Measurements from ENCODE around the gene NUP214. TPM values are rescaled to one million over a fixed set of nuclear protein-coding genes. Genes with fewer than 3 reads are reported as not detected.

The NUP214 gene
- total RNA-seq, 2 donors from 2014 or later, result 66.2 to 121 TPM

GRCh38 chr9:131217331-131218031 is 92.1 kb downstream of the NUP214 start:
- Mint-ChIP-seq H3K9me3 (no peaks in the 10 kb centered on the region), H3K4me3 (no peak overlapping the region), H3K27me3 (no peaks in the 10 kb centered on the region), H3K36me3 (peaks cover 2% of the 10 kb centered on the region), H3K4me1 (ENCODE audit: low read depth in 2 of 2) (peaks cover 0 to 15% of the 10 kb centered on the region in 2 donors), H3K27ac (no peak overlapping the region)
- no peak for DNase-seq (ENCODE audit: low spot score)
- ATAC-seq, result no peak

GRCh38 chr9:131218370-131218769 is 93.0 kb downstream of the NUP214 start:
- Mint-ChIP-seq H3K4me3 (no peak overlapping the region), H3K9me3 (no peaks in the 10 kb centered on the region), H3K4me1 (ENCODE audit: low read depth in 2 of 2) (peaks cover 0 to 15% of the 10 kb centered on the region in 2 donors), H3K36me3 (no peaks in the 10 kb centered on the region), H3K27ac (peak overlapping the region in 1 of 2 donors; percentile 59), H3K27me3 (no peaks in the 10 kb centered on the region)
- no peak for ATAC-seq
- no peak for DNase-seq (ENCODE audit: low spot score)

GRCh38 chr9:131220485-131220884 is 95.1 kb downstream of the NUP214 start:
- no peak overlapping the region for H3K27ac Mint-ChIP-seq
- no peaks in the 10 kb centered on the region for H3K9me3 Mint-ChIP-seq
- no peak overlapping the region for H3K4me3 Mint-ChIP-seq
- no peaks in the 10 kb centered on the region for H3K36me3 Mint-ChIP-seq
- no peaks in the 10 kb centered on the region for H3K27me3 Mint-ChIP-seq
- ATAC-seq (no peak), DNase-seq (ENCODE audit: low spot score) (no peak)
- peaks cover 0 to 7% of the 10 kb centered on the region in 2 donors for H3K4me1 Mint-ChIP-seq (ENCODE audit: low read depth in 2 of 2)

GRCh38 chr9:131222460-131222859 is 97.1 kb downstream of the NUP214 start:
- Mint-ChIP-seq H3K9me3 (no peaks in the 10 kb centered on the region), H3K4me3 (no peak overlapping the region), H3K4me1 (ENCODE audit: low read depth in 2 of 2) (peaks cover 0 to 7% of the 10 kb centered on the region in 2 donors), H3K36me3 (no peaks in the 10 kb centered on the region), H3K27ac (no peak overlapping the region), H3K27me3 (no peaks in the 10 kb centered on the region)
- no peak for DNase-seq (ENCODE audit: low spot score)
- no peak for ATAC-seq

GRCh38 chr9:131226226-131226625 is 100.8 kb downstream of the NUP214 start:
- H3K36me3 Mint-ChIP-seq, result peaks cover 4% of the 10 kb centered on the region
- DNase-seq (ENCODE audit: low spot score) (no peak), ATAC-seq (no peak)
- H3K27me3 Mint-ChIP-seq, result no peaks in the 10 kb centered on the region
- no peak overlapping the region for H3K4me3 Mint-ChIP-seq
- H3K4me1 Mint-ChIP-seq (ENCODE audit: low read depth in 2 of 2), result peaks cover 0 to 5% of the 10 kb centered on the region in 2 donors
- H3K9me3 Mint-ChIP-seq, result no peaks in the 10 kb centered on the region
- no peak overlapping the region for H3K27ac Mint-ChIP-seq

GRCh38 chr9:131227112-131227958 is 101.9 kb downstream of the NUP214 start:
- DNase-seq (ENCODE audit: low spot score) (no peak), ATAC-seq (no peak)
- H3K27ac Mint-ChIP-seq, result no peak overlapping the region
- H3K27me3 Mint-ChIP-seq, result no peaks in the 10 kb centered on the region
- no peaks in the 10 kb centered on the region for H3K9me3 Mint-ChIP-seq
- H3K36me3 Mint-ChIP-seq, result peaks cover 8% of the 10 kb centered on the region
- H3K4me1 Mint-ChIP-seq (ENCODE audit: low read depth in 2 of 2), result peaks cover 0 to 7% of the 10 kb centered on the region in 2 donors
- no peak overlapping the region for H3K4me3 Mint-ChIP-seq

- no peak for ATAC-seq
These were observed 102.6 kb downstream of the NUP214 start for GRCh38 chr9:131227959-131228460.

GRCh38 chr9:131228988-131229387 is 103.6 kb downstream of the NUP214 start:
- DNase-seq (ENCODE audit: low spot score) (no peak), ATAC-seq (no peak)
- Mint-ChIP-seq H3K27ac (no peak overlapping the region), H3K9me3 (no peaks in the 10 kb centered on the region), H3K4me3 (no peak overlapping the region), H3K4me1 (ENCODE audit: low read depth in 2 of 2) (peaks cover 8 to 16% of the 10 kb centered on the region in 2 donors), H3K36me3 (peaks cover 8% of the 10 kb centered on the region), H3K27me3 (no peaks in the 10 kb centered on the region)

More at GRCh38 chr9:131227959-131228460, 102.6 kb downstream of the NUP214 start:
- Mint-ChIP-seq H3K27ac (no peak overlapping the region), H3K4me1 (ENCODE audit: low read depth in 2 of 2) (peaks cover 0 to 8% of the 10 kb centered on the region in 2 donors), H3K36me3 (peaks cover 8% of the 10 kb centered on the region), H3K9me3 (no peaks in the 10 kb centered on the region), H3K27me3 (no peaks in the 10 kb centered on the region), H3K4me3 (no peak overlapping the region)
- DNase-seq (ENCODE audit: low spot score), result no peak

- ATAC-seq, result peak; percentile 15 to 29
- Mint-ChIP-seq H3K4me1 (ENCODE audit: low read depth in 2 of 2) (peaks cover 27 to 32% of the 10 kb centered on the region in 2 donors), H3K4me3 (peak overlapping the region; percentile 64), H3K27me3 (no peaks in the 10 kb centered on the region), H3K9me3 (no peaks in the 10 kb centered on the region), H3K36me3 (peaks cover 12% of the 10 kb centered on the region), H3K27ac (peak overlapping the region; percentile 79 to 95)
- DNase-seq (ENCODE audit: low spot score), result no peak
These were observed 108.2 kb downstream of the NUP214 start for GRCh38 chr9:131233556-131233955.

- peak overlapping the region; percentile 79 to 95 for H3K27ac Mint-ChIP-seq
- ATAC-seq (peak; percentile 76), DNase-seq (ENCODE audit: low spot score) (peak; percentile 68)
- no peaks in the 10 kb centered on the region for H3K27me3 Mint-ChIP-seq
- peak overlapping the region; percentile 64 for H3K4me3 Mint-ChIP-seq
- H3K9me3 Mint-ChIP-seq, result no peaks in the 10 kb centered on the region
- peaks cover 31 to 36% of the 10 kb centered on the region in 2 donors for H3K4me1 Mint-ChIP-seq (ENCODE audit: low read depth in 2 of 2)
- H3K36me3 Mint-ChIP-seq, result peaks cover 12% of the 10 kb centered on the region
These were observed 108.6 kb downstream of the NUP214 start for GRCh38 chr9:131233995-131234394.

GRCh38 chr9:131234799-131235479 is 109.6 kb downstream of the NUP214 start:
- ATAC-seq (no peak), DNase-seq (ENCODE audit: low spot score) (no peak)
- H3K4me3 Mint-ChIP-seq, result peak overlapping the region; percentile 64
- no peaks in the 10 kb centered on the region for H3K27me3 Mint-ChIP-seq
- H3K4me1 Mint-ChIP-seq (ENCODE audit: low read depth in 2 of 2), result peaks cover 36 to 43% of the 10 kb centered on the region in 2 donors
- no peaks in the 10 kb centered on the region for H3K9me3 Mint-ChIP-seq
- H3K27ac Mint-ChIP-seq, result peak overlapping the region; percentile 79 to 95
- peaks cover 12% of the 10 kb centered on the region for H3K36me3 Mint-ChIP-seq

GRCh38 chr9:131235480-131235851 is 110.1 kb downstream of the NUP214 start:
- Mint-ChIP-seq H3K27ac (peak overlapping the region; percentile 79 to 95), H3K4me1 (ENCODE audit: low read depth in 2 of 2) (peaks cover 36 to 45% of the 10 kb centered on the region in 2 donors), H3K27me3 (no peaks in the 10 kb centered on the region), H3K36me3 (peaks cover 8% of the 10 kb centered on the region), H3K9me3 (no peaks in the 10 kb centered on the region), H3K4me3 (no peak overlapping the region)
- no peak for DNase-seq (ENCODE audit: low spot score)
- ATAC-seq, result no peak

- H3K36me3 Mint-ChIP-seq, result peaks cover 8% of the 10 kb centered on the region
- DNase-seq (ENCODE audit: low spot score) (no peak), ATAC-seq (no peak)
- no peaks in the 10 kb centered on the region for H3K9me3 Mint-ChIP-seq
- H3K4me1 Mint-ChIP-seq (ENCODE audit: low read depth in 2 of 2), result peaks cover 36 to 45% of the 10 kb centered on the region in 2 donors
- H3K27me3 Mint-ChIP-seq, result no peaks in the 10 kb centered on the region
- no peak overlapping the region for H3K4me3 Mint-ChIP-seq
- peak overlapping the region; percentile 93 to 95 for H3K27ac Mint-ChIP-seq
These were observed 110.8 kb downstream of the NUP214 start for GRCh38 chr9:131236161-131236560.
